Measurements from ENCODE around the gene SNTN. TPM values are rescaled to one million over a fixed set of nuclear protein-coding genes. Genes with fewer than 3 reads are reported as not detected.

SNTN gene
- total and polyA plus RNA-seq, 11 donors: not detected

DNA sequence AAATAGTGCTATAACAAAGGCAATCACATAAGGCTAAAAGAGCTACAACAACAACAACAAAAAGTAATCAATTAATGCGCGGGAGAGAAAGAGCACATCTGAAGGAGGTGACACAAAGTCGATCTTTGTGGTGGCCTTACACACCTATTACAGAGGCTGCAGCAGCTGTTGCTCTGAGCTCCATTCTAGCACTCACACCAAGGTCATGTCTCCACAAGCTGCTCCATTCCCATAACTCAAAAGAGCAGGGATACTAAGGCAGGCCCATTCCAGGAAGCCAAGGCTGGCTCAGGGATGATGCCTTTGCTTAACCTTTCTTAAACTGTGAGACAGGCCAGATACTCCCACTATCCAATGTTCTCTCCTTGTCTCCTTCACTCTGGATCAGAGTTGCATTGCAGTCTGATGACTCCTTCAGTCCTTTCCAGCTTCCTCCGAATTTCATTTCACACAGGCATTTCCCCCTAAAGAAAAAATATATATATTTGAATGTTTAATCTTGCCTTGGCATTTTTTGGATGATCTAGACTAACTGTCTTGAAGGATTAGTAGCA lies 52.7 kb downstream of the SNTN start:
- intact Hi-C loops (cut with DNase I): no loop called here
- H3K27me3 ChIP-seq: no peaks in the 10 kb centered on the region
- ATAC-seq (no peak), DNase-seq (no peak)
- H3K4me1 ChIP-seq: peaks cover 0 to 11% (median 0%) of the 10 kb centered on the region in 12 donors
- WGBS, 4 donors: 88 to 93% (median 89%) methylated on average over 4 of the region's 4 CpGs
- no peak for TF ChIP-seq CTCF (IDR thresholded peaks at IDR 0.05)
- H3K36me3 ChIP-seq: no peaks in the 10 kb centered on the region
- H3K27ac ChIP-seq: no peak overlapping the region
- no peak overlapping the region for H3K4me3 ChIP-seq
- no peaks in the 10 kb centered on the region for H3K9me3 ChIP-seq

- no peak for TF ChIP-seq POLR2A (IDR thresholded peaks at IDR 0.05)
- no peak for TF ChIP-seq CTCF (IDR thresholded peaks at IDR 0.05)
- Histone ChIP-seq H3K36me3 (no peaks in the 10 kb centered on the region), H3K4me1 (peaks cover 0 to 11% (median 0%) of the 10 kb centered on the region in 12 donors), H3K27me3 (no peaks in the 10 kb centered on the region), H3K27ac (no peak overlapping the region), H3K4me3 (no peak overlapping the region), H3K9me3 (no peaks in the 10 kb centered on the region)
- intact Hi-C loops (cut with DNase I): no loop called here
- 25 to 32% (median 31%) methylated on average over 4 of the region's 4 CpGs for WGBS, 4 donors
- ATAC-seq: no peak
- DNase-seq: no peak
Observed at GRCh38 chr3:63706321-63707085, 54.0 kb downstream of the SNTN start.

DNA sequence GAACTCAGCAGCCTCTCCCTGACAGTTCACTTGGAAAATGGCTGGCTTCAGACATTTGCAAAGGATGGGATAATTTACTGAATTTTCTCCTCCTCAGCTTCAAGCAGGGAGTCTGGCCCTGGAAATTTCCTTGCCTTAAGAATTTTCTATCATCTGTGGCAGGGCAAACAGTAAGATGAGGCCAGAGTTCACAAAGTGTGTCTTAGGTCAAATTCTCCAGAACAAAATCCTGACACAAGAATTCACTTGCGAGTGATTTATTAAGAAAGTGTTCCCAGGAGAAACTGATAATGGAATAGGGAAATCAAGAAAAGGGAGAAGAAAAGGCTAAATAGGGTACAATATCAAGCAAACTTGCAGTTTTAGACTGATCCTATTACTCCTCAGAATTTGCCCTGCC lies 55.3 kb downstream of the SNTN start:
- H3K4me1 ChIP-seq: peaks cover 0 to 11% (median 0%) of the 10 kb centered on the region in 12 donors
- H3K27ac ChIP-seq: no peak overlapping the region
- no peaks in the 10 kb centered on the region for H3K9me3 ChIP-seq
- ATAC-seq (no peak), DNase-seq (no peak)
- no peak overlapping the region for H3K4me3 ChIP-seq
- no peaks in the 10 kb centered on the region for H3K36me3 ChIP-seq
- 63 to 75% (median 74%) methylated on average over 1 of the region's 1 CpG for WGBS, 4 donors
- no peak for TF ChIP-seq POLR2A (IDR thresholded peaks at IDR 0.05)
- no peak for TF ChIP-seq CTCF (IDR thresholded peaks at IDR 0.05)
- H3K27me3 ChIP-seq: no peaks in the 10 kb centered on the region
- intact Hi-C loops (cut with DNase I): no loop called here

DNA sequence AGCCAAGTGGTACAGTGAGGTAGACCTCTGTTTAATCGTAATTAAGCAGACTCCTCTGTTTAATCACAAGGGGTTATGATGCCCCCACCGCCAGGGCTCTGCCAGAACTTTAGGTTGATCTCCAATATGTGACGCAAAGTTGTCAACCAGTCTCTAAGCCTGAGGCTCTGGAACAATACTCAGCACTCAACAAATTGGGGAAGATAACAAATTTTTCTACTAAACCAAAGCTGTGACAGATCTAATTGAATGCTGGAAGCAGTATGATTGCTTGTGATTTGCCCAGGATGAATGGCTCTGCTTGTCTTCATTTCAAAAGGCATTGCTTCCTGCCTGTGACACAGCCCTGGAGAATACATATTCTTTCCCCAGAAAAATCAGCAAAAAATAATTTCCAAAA lies 57.1 kb downstream of the SNTN start:
- intact Hi-C loops (cut with DNase I): no loop called here
- ATAC-seq: no peak

More for the DNA sequence above, 57.1 kb downstream of the SNTN start:
- H3K4me3 ChIP-seq: no peak overlapping the region
- no peaks in the 10 kb centered on the region for H3K9me3 ChIP-seq
- no peaks in the 10 kb centered on the region for H3K27me3 ChIP-seq
- no peak for DNase-seq
- H3K27ac ChIP-seq: no peak overlapping the region
- peaks cover 0 to 11% (median 0%) of the 10 kb centered on the region in 12 donors for H3K4me1 ChIP-seq
- TF ChIP-seq POLR2A (IDR thresholded peaks at IDR 0.05): no peak
- TF ChIP-seq CTCF (IDR thresholded peaks at IDR 0.05): no peak
- WGBS, 4 donors: 82 to 89% (median 83%) methylated on average over 3 of the region's 3 CpGs
- H3K36me3 ChIP-seq: no peaks in the 10 kb centered on the region

Other genes with a start within 250 kb of the SNTN start
- not detected for gene C3orf49, start 166.6 kb downstream of the SNTN start, total RNA-seq
- gene C3orf49, start 166.6 kb downstream of the SNTN start, polyA plus RNA-seq: not detected
- 10 to 100 TPM; 63.6 to 97.0 (median 77.4) TPM for gene THOC7, start 211.1 kb downstream of the SNTN start, total RNA-seq
- gene THOC7, start 211.1 kb downstream of the SNTN start, polyA plus RNA-seq: 100 to 1,000 TPM in 1 of 2 donors, 10 to 100 TPM in 1; 76.4 to 171 TPM
- gene ATXN7, start 211.2 kb downstream of the SNTN start, total RNA-seq: 10 to 100 TPM in 7 of 9 donors, 1 to 10 TPM in 2; 9.6 to 31.4 (median 21.2) TPM
- gene ATXN7, start 211.2 kb downstream of the SNTN start, polyA plus RNA-seq: 1 to 10 TPM; 4.5 to 5.0 TPM